ENCODE results near the gene HCRTR1.

Gene HCRTR1

GRCh38 chr1:31617218-31617915 lies at the start of gene HCRTR1:
HCRTR1 (plus strand) TSS chr1:31617689; CDS start chr1:31619193, 1,504 bp downstream.
- no peak for DNase-seq (ENCODE audit: low read depth, low spot score)

GRCh38 chr1:31567956-31568570 lies 49.4 kb upstream of the HCRTR1 start:
- DNase-seq (ENCODE audit: low read depth, low spot score), result no peak

DNA sequence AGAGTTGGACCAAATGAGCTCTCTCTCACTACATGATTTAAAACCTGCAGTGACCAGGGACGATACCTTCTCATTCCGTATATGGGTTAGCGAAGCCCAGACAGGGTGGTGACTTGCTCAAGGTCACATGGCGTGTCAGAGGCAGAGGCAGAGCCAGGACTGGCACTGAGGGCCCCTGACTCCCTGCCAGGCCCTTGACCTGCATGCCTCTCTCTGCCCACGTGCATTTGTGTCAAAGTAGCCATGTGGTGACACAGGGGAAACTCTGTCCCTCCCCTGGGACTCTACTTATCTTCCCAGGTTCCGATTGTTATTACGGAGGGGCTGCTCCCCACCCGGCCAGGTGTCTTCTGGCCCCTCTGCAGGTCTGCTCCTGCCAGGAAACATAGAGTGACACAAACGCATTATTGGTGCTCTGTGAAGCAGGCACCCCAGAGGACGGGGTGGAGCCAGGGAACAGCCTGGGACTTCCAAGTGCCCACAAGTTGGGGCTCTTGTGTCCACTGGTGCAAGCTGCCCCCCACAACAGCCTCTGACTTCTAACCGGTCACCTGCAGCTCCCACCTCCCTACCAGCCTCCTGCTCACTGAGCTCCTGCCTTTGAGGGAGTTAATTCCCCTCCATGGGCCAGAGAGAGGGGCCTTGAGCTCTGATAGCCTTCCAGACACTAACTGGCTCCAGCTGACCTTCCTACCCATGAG lies 48.4 kb upstream of the HCRTR1 start:
- no peak for DNase-seq (ENCODE audit: low read depth, low spot score)

GRCh38 chr1:31569596-31570173 lies 47.8 kb upstream of the HCRTR1 start:
- no peak for DNase-seq (ENCODE audit: low read depth, low spot score)

DNA sequence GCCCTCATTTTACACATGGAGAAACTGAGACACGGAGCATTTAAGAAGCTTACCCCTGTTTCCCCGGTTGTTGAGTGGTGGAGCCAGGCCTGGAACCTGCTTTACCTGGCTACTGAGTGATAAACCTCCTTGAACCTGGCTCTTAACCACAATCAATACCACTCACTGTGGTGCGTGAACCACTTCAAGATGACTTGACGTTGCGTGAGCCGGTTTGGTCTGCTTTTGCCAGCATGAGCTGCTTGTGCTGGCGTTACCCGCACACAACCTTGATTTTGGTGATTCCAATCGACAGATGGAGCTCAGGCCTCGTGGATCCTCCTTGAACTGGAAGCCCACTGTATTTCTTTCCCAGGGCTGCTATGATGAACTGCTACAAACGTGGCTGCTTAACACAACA lies 47.3 kb upstream of the HCRTR1 start:
- no peak for DNase-seq (ENCODE audit: low read depth, low spot score)

DNA sequence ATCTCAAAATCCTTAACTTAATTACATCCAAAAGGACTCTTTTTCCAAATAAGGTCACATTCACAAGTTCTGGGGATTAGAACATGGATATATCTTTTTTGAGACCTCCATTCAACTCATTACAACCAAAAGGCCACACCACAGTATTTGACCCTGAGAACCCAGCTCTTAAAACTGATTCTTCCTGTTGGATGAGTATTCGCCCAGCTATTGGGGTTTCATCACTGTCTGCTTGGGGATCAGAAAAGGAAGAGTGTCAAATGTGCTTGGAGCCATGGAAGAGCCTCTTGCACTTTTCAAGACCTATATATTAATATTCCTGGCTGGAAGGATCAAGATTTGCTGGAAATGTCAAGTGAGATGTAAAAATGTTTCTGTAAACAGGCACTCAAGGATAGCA lies 46.6 kb upstream of the HCRTR1 start:
- no peak for DNase-seq (ENCODE audit: low read depth, low spot score)

DNA sequence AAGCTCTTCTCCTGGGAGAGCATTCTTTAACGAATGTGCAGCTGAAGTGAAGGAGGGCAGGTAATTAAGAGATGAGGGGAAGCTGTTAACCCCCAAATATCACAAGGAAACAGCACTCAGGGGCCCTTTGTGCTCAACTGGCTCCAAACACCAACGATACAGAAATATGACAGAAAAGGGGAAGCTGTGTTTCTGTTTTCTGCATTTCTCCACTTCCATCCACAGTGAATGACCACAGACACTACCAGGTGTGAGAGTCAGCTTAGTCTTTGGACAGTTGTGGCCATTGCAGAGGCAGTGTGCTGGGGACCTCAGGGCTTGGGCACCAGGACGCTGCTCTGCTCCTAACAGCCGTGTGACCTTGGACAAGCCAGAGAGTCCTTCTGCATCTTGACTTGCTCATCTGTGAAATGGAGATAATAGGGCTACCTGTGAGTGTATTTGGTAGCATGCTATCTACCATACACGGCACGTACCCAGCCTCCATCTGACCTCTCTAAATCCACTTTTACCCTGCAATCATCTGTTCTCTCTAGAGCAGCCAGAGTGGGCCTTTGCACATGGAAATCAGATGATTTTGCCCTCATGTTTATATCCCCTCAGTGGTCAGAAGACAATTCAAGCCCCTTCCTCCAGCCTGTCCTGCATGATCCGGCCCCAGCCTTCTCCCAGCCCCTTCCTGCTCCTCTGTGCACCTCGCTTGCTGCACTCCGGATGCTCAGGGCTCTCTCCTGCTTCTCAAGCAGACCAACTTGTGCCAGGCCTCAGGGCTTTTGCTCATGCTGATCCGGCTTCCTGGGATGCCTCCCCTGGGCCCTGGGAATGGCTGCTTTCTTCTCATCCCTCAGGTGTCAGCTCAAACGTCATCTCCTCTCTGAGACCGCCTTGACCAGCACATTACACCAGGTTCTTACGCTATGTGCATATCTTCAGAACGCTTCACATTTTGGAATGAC lies 45.9 kb upstream of the HCRTR1 start:
- DNase-seq (ENCODE audit: low read depth, low spot score), result no peak

- no peak for DNase-seq (ENCODE audit: low read depth, low spot score)
Measured at GRCh38 chr1:31572323-31573104, 45.0 kb upstream of the HCRTR1 start.

GRCh38 chr1:31573261-31573660 lies 44.2 kb upstream of the HCRTR1 start:
- DNase-seq (ENCODE audit: low read depth, low spot score), result no peak

DNA sequence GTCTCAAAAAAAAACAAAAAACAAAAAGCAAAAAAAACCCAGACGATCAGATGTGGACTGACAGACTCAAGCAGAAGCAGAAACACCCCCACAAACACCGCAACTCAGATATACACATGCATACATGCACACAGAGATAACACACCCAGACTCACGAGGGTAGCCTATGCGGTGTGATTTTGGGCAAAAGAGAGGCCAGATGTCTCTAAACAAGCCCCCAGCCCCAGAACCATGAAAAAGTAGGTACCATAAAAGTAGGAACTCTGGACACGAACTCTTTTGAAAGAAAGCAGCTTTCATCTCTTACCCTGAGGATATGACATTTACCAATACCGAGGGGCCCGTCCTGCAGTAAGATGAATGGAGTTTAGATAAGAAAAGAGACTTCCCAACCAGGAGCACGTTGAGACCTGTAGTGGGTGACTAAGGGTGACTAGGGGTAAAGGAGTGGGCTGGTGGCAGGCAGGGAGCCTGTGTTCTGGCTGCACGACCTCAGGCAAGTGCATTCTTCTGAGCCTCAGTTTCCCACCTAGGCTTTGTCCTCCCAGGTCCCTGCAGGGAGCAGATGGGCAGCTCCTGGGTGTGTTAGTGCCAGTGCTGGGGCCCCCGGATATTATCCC lies 42.6 kb upstream of the HCRTR1 start:
- DNase-seq (ENCODE audit: low read depth, low spot score), result no peak

DNA sequence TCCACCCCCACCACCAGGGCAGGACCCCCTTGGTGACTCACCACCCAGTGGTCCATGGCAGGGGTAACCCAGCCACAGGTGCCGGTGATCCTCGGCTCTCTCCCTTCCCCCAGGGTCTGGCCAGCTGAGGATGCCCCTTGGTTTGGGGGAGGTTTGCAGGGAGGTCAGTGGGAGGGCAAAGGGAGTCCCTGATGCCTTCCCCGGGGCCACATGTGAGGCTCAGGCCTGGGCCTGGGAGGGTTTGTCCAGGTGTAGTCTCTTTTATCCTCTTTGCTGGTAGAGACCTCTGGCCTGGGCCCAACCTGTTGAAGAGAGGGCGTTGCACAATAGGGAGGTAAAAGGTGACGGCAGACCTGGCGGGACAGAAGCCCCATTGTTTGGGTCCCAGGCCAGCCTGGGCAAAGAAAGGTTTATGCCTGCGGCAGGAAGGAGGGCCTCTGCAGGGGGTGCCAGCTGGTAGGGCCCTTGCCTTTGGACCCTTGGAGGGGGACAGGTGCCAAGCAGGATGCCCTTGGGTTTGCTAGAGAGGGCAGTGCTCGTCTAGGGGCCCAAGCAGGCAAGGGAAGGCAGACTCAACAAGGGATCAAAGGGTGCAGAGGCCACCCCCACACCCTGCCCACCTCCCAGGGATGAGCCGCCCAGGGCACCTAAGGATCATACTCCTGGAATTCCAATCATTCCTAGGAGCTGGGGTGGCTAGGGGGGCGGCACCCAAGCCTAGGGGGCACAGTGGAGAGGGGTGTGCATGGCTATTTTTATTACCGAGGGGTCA lies 41.9 kb upstream of the HCRTR1 start:
- no peak for DNase-seq (ENCODE audit: low read depth, low spot score)

DNA sequence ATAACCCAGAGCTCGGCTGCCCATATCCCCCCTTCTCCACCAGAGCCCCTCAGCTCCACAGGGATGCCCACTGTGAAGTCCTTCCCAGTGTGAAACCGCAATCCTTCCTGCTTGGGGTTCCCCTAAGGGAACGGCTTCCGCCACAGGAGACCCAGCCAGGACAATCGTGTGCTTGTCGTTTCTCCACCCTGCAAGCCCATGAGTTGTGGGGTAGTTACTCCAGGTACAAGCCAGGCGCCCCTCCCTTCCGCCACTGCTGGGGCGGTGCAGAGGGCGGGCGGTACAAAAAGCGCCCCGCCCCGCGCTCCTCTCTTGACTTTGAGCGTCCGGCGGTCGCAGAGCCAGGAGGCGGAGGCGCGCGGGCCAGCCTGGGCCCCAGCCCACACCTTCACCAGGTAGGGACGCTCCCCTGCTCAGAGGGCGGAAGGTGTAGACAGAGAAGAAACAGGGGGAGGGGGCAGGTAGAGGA lies 41.3 kb upstream of the HCRTR1 start, which contains the start of gene TINAGL1:
TINAGL1 (plus strand) TSS at position 315 of the 469 bp plus-strand sequence. CDS start 634 bp downstream, outside the sequence.
- no peak for DNase-seq (ENCODE audit: low read depth, low spot score)

DNA sequence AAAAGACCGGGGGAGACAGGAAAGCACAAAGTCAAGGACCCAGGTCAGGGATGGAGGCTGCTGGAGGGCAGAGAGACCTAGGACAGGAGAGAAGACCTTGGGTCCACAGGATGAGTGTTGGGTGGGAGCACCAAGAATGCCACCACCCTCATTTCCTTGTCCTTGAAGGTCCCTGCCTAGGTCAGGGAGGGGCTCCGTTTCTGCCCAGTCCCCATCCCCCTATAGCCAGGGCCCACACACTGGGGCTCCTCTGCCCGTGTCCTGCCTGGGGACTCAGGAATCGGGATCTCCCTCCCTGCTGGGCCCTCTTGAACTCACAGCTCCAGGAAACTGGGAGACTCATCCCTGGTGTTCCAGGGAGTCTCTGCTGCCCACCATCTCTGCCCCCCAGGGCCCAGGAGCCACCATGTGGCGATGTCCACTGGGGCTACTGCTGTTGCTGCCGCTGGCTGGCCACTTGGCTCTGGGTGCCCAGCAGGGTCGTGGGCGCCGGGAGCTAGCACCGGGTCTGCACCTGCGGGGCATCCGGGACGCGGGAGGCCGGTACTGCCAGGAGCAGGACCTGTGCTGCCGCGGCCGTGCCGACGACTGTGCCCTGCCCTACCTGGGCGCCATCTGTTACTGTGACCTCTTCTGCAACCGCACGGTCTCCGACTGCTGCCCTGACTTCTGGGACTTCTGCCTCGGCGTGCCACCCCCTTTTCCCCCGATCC lies 40.6 kb upstream of the HCRTR1 start:
- no peak for DNase-seq (ENCODE audit: low read depth, low spot score)

DNA sequence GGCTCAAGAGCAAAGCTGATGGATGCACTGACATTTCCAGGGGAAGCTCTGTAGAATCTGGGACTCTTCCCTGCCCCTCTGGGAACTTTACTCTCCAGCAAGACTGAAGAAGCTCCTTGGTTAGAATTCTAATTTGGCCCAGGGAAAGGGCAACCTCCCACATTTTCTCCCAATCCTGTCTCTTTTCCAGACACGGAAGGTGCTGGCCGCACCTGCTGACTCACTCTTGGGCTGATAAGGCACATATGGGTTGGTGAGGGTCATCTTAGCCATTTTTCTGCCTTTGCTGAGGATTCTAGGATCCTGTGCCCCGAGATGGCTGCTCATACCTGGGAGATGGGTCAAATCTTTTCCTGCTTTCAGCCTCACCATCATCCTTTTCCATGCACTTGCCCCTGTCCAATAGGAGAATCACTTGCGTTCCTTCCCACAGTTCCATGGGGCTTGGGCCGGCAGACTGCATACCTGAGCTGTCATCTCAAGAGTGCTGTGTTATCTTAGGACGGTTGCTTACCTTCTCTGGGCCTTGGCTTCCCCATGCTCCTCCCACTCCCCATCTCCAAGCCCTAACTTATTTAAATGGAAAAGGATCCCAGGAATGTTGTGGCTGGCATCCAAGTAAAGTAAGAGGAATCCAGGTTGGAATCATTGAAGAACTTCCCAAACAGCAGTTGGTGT lies 39.8 kb upstream of the HCRTR1 start:
- DNase-seq (ENCODE audit: low read depth, low spot score), result peak; percentile 66

DNA sequence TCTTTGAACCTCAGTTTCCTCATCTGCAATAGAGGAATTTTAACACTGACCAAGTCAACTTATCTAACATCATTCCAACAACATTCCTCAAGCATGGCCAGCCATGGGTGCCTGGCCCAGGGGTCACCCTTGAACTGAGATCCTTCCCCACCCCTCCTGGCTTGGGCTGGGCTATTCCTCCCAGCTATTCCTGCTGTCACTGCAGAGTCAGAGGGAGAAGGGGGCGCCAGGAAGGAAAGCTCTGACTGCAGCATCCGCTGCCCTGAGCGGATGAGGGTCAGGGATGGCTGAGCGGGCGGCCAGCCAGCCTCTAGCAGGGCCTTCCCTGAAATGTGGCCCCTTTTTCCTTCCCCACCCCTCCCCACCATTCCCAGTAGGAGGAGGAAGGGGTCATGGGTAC lies 38.1 kb upstream of the HCRTR1 start:
- DNase-seq (ENCODE audit: low read depth, low spot score), result no peak

GRCh38 chr1:31580513-31580870 lies 37.0 kb upstream of the HCRTR1 start:
- no peak for DNase-seq (ENCODE audit: low read depth, low spot score)

GRCh38 chr1:31580891-31581603 lies 36.4 kb upstream of the HCRTR1 start:
- no peak for DNase-seq (ENCODE audit: low read depth, low spot score)

All from astrocyte of the hippocampus (primary cell).